ENCODE results near the gene IL1R2. TPM values are rescaled to one million over a fixed set of nuclear protein-coding genes. Genes with fewer than 3 reads are reported as not detected.

The IL1R2 gene
- total and polyA plus RNA-seq, 9 of the 15 experiments (the other 6 are each of a cell fraction or from before 2014, with no cell fraction given): 0.13 TPM; not detected in 8

GRCh38 chr2:102061286-102061699 is 69.5 kb downstream of the IL1R2 start:
- CTCF ChIA-PET (ENCODE audit: low intra/inter-chr PET ratio): no interaction called here
- peaks cover 32 to 55% of the 10 kb centered on the region in 2 experiments for H3K4me1 ChIP-seq (replicated peaks in 1 of 2; ENCODE audit: control insufficient read depth in 2 of 2, insufficient read depth in 2 of 2, low read length in 2 of 2)
- in situ Hi-C loops (cut with MboI): no loop called here
- DNase-seq (ENCODE audit: extremely low read depth in 1 of 4, low spot score in 3 of 4): no peak
- no TSS peak for BruUV-seq (replicated peaks)
- no peak overlapping the region for H3K4me3 ChIP-seq
- H3K9me1 ChIP-seq (ENCODE audit: control insufficient read depth, insufficient read depth, low read length): no peaks in the 10 kb centered on the region
- H4K20me1 ChIP-seq (replicated peaks; ENCODE audit: control insufficient read depth, insufficient read depth, low read length): no peaks in the 10 kb centered on the region
- no peaks in the 10 kb centered on the region for H3K27me3 ChIP-seq (ENCODE audit: control insufficient read depth in 2 of 2, insufficient read depth in 2 of 2, low read length in 2 of 2)
- 87% methylated on average over 7 of the region's 7 CpGs for WGBS (ENCODE audit: insufficient coverage, low coverage, missing lambda C conversion rate)
- no peak for FAIRE-seq
- POLR2A ChIA-PET: interaction anchor here (0.6 to 1.3 kb wide), 2 partner anchors 11 to 13 kb away, joined by 3 to 4 read pairs; no protein-coding TSS in a partner anchor
- no peak overlapping the region for H3K4me2 ChIP-seq (ENCODE audit: insufficient read depth, low read length)
- no peak overlapping the region for H3K27ac ChIP-seq (ENCODE audit: extremely low read depth, low read depth, low read length)
- ATAC-seq: no peak
- no peak overlapping the region for H2AFZ ChIP-seq (ENCODE audit: low read depth, low read length)
- no peaks in the 10 kb centered on the region for H3K9me3 ChIP-seq (replicated peaks; ENCODE audit: control insufficient read depth, insufficient read depth, low read depth, low read length)
- no peaks in the 10 kb centered on the region for H3K36me3 ChIP-seq (ENCODE audit: control insufficient read depth, insufficient read depth, low read length)
- intact Hi-C loops (cut with micrococcal nuclease): no loop called here
- H3K9ac ChIP-seq (ENCODE audit: insufficient read depth in 1 of 2, low read depth in 2 of 2, low read length in 2 of 2): no peak overlapping the region
- TF ChIP-seq CHD2 (IDR thresholded peaks at IDR 0.05; ENCODE audit: low read depth, low read length) (no peak), SAFB2 (IDR thresholded peaks at IDR 0.05; ENCODE audit: borderline replicate concordance, low read depth, low read length, severe bottlenecking) (no peak), BCOR (IDR thresholded peaks at IDR 0.05) (no peak), ZNF766 (CRISPR knock-in tag; conservative IDR thresholded peaks at IDR 0.05) (no peak), PHF20 (IDR thresholded peaks at IDR 0.05; ENCODE audit: partially characterized antibody) (no peak), RHOXF2B (CRISPR knock-in tag; conservative IDR thresholded peaks at IDR 0.05) (no peak), NFE2 (IDR thresholded peaks at IDR 0.05; ENCODE audit: low read depth) (no peak), ZBTB49 (CRISPR knock-in tag; IDR thresholded peaks at IDR 0.05; ENCODE audit: borderline replicate concordance) (no peak), ZKSCAN1 (IDR thresholded peaks at IDR 0.05; ENCODE audit: low read depth, low read length) (no peak), ZNF165 (CRISPR knock-in tag; IDR thresholded peaks at IDR 0.05; ENCODE audit: borderline replicate concordance) (no peak), PRPF4 (IDR thresholded peaks at IDR 0.05; ENCODE audit: insufficient read depth, low read depth, low read length, poor library complexity, severe bottlenecking) (no peak), PRDM10 (IDR thresholded peaks at IDR 0.05; ENCODE audit: partially characterized antibody) (no peak), MAZ (CRISPR knock-in tag; conservative IDR thresholded peaks at IDR 0.05 in 1 of 2, IDR thresholded peaks at IDR 0.05 in 1 of 2) (no peak), ZNF778 (CRISPR knock-in tag; IDR thresholded peaks at IDR 0.05) (no peak), SRSF1 (IDR thresholded peaks at IDR 0.05; ENCODE audit: low read depth, low read length) (no peak)
- no peaks in the 10 kb centered on the region for H3K79me2 ChIP-seq (ENCODE audit: control insufficient read depth, insufficient read depth, low read length)

All from K562 (cell line).